HG03103 (cell line): ENCODE results near the gene OR2T5.
"Not testable (repeated sequence)": the region's sequence is repeated elsewhere in the genome, so short reads cannot be mapped to it uniquely, and the experiment has no call there.

ENCODE experiments used
- ATAC-seq: cut with Tn5 transposase; IDR thresholded peaks from one replicate; pipeline ENCODE4 v1.9.1; 2021; ENCODE audit warnings: low read depth; ENCODE audit not compliant: unreplicated experiment

The OR2T5 gene, protein sequence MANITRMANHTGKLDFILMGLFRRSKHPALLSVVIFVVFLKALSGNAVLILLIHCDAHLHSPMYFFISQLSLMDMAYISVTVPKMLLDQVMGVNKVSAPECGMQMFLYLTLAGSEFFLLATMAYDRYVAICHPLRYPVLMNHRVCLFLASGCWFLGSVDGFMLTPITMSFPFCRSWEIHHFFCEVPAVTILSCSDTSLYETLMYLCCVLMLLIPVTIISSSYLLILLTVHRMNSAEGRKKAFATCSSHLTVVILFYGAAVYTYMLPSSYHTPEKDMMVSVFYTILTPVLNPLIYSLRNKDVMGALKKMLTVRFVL

DNA sequence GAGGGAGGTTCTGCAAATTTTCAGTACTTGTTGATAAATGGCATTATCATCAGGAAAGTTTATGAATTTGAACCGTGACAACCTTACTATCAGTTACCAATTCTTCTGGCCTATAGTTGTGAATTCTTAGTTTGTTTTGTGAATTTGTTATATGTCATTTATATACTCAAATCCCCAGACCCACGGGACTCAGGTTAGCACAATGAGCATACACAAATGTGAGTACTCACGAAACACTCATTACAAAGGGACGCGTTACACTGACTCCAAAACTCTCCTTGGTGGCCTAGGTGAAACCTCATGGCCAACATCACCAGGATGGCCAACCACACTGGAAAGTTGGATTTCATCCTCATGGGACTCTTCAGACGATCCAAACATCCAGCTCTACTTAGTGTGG lies at the start of gene OR2T5:
TSS of gene OR2T5 (plus strand) at position 301 of the 400 bp plus-strand sequence. CDS start at position 301, 0 bp downstream.
- not testable (repeated sequence) for ATAC-seq

GRCh38 chr1:248438668-248439067 lies 49.7 kb upstream of the OR2T5 start:
- ATAC-seq = not testable (repeated sequence)

GRCh38 chr1:248439283-248439682 lies 49.1 kb upstream of the OR2T5 start:
- ATAC-seq = not testable (repeated sequence)

DNA sequence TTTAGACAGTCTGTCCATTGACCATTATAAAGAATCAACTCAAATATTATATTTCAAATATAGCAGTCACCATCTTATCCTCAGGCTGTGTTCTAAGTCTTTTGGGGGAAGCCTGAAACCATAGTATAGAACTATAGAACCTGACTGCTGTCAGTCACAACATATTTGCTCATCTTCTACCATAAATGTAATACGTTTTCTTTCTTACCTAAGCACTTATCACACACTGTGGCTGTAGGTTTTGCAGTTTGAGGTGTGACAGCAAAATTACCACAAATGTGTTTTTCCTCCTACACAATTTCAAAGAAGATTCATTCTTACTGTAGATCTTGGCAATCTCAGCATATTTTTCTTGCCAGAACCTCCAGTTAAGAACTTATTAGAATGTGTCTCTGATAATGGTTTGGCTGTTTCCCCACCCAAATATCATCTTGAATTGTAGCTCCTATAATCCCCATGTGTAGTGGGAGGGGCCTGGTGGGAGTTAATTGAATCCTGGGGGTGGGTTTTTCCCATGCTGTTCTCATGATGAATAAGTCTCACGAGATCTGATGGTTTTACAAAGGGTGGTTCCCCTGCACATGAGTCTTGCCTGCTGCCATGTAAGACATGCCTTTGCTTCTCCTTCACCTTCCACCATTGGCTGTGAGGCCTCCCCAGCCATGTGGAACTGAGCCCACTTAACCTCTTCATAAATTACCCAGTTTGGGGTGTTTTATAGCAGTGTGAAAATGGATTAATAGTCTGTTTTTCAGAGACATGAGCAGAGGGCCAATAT lies 45.7 kb upstream of the OR2T5 start:
- ATAC-seq = not testable (repeated sequence)

- not testable (repeated sequence) for ATAC-seq
Observed at GRCh38 chr1:248444603-248445002, 43.8 kb upstream of the OR2T5 start.

GRCh38 chr1:248445399-248445798 lies 43.0 kb upstream of the OR2T5 start, which contains the start of gene OR2T2:
OR2T2 (plus strand) TSS chr1:248445637; CDS start chr1:248452798, 7,161 bp downstream.
- not testable (repeated sequence) for ATAC-seq

GRCh38 chr1:248448409-248449074 lies 39.8 kb upstream of the OR2T5 start:
- peak; percentile 36 for ATAC-seq

- not testable (repeated sequence) for ATAC-seq
Observed at GRCh38 chr1:248449821-248450465, 38.4 kb upstream of the OR2T5 start.

DNA sequence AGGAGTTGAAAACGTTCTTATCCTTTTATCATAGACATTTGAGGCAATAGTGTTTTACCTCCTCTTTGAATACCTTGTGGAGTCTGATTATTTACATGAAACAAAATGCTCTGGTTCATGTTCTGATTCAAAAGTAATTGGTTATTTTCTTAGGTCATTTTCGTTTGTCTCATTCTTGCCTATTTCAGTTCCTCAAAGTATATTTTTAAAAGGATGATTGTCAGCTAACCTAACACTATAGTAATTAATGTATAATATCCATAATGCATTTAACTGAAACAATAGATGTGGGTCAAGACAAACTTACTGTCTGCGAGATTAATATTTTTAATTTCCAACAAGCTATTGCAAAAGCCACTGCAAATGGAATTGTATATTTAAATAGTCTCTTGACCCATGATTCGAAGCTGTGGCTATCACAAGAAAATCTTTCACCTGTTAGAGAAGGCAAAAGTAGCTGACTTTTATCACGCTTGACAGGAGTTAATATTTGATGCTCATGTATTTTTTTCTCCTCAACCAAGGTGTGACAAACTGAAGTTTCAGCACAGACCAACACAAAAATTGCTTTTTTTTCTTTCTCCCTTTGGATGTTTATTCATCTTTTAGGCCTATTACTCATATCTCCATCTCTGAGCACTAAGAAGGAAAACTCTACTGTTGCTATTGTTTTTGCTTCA lies 37.8 kb upstream of the OR2T5 start:
- peak; percentile 55 for ATAC-seq

GRCh38 chr1:248453619-248454018 lies 34.8 kb upstream of the OR2T5 start:
- ATAC-seq = not testable (repeated sequence)

- not testable (repeated sequence) for ATAC-seq
Observed at GRCh38 chr1:248455045-248455444, 33.3 kb upstream of the OR2T5 start.

DNA sequence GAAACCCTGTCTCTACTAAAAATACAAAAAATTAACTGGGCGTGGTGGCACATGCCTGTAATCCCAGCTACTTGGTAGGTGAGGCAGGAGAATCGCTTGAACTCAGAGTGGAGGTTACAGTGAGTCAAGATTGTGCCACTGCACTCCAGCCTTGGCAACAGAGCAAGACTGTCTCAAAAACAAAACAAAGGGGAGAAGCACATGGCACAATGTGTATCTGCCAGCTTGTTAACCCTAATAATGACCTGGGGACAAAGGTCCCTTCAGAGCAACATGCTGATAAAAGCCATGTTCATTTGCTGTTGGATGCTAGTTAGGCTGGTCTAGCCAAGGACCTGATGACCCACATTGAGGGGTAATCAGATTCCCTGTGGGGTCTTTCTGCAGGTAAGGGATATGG lies 31.8 kb upstream of the OR2T5 start:
- not testable (repeated sequence) for ATAC-seq

DNA sequence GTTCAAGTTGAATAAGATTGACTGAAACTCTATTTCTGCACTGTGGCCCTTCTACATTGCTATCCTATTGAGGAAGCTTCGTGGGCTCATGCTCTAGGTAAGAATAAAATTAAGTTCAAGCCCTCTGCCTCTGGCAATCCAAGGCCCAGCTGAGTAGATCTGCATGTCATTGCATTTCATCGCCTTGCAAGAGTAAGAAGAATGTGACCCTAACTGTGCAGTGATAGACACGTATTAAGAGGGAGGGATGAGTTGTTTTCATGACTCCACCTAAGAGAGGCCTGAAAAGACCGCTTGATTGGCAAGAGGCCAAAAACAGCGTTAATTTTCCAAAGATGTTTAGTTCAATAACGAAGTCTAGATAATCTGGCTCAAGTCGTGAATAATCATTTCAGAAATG lies 29.3 kb upstream of the OR2T5 start:
- not testable (repeated sequence) for ATAC-seq

DNA sequence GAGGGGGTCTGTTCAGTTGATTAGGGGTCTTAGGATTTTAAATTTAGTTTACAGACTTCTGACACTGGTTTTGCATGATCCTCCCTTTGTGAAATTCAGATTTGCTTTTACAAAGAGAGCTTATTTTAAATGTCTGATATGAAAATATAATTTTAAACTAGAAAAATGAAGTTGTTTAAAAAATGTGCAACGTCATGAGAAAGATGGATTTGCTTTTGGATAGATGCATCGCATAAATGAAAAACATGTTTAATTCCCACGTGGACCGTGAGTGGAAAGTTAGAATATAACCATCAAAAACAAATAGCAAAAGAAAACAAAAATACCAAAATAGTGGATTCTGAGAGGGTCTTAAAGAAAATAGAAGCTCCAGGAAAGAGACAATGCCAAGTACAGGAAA lies 17.2 kb upstream of the OR2T5 start:
- ATAC-seq = no peak

- not testable (repeated sequence) for ATAC-seq
Observed at GRCh38 chr1:248472111-248472510, 16.3 kb upstream of the OR2T5 start.

DNA sequence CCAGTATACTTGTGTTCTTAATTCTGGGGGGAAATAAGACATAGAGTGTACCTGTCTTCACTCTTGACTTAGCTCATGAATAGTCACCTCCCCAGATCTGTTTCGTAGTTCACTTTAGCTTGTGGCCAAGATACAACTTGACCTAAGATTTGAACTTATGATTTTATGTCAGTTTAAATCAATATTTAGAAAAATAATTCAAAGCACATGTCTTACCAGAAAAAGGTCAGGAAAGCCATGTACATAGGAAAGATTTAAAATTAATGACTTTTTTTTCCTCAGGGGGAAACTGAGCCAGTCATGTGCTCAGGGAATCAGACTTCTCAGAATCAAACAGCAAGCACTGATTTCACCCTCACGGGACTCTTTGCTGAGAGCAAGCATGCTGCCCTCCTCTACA lies 15.3 kb upstream of the OR2T5 start, which contains the start of gene OR2T3:
TSS of gene OR2T3 (plus strand) at position 301 of the 400 bp plus-strand sequence. CDS start at position 301, 0 bp downstream.
- ATAC-seq = not testable (repeated sequence)

- not testable (repeated sequence) for ATAC-seq
Observed at GRCh38 chr1:248475660-248476059, 12.7 kb upstream of the OR2T5 start.

GRCh38 chr1:248481686-248482579 lies 6.5 kb upstream of the OR2T5 start:
- peak; percentile 91 for ATAC-seq

GRCh38 chr1:248496661-248497060 lies 8.3 kb downstream of the OR2T5 start:
- ATAC-seq = not testable (repeated sequence)
